ENCODE results near the gene HS2ST1.
"Not testable (repeated sequence)": the region's sequence is repeated elsewhere in the genome, so short reads cannot be mapped to it uniquely, and the experiment has no call there.

HS2ST1 gene

DNA sequence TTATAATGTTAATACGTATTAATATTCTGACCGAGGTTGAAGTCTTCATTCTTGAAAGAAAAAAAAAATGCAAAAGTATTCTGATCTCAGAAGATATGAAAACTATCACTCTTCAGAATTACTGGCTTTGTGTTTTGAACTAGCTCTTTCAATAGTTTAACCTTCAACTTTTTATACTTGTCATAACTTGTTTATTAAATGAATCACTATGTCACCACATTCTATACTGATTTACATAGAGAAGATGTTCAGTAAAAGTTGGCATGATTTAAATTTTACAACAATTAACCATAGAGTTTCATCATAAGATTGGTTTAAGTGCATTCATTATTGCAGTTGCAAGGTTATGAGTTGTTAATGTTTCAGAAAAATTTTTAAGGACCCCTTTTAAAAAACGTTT is 57.3 kb downstream of the HS2ST1 start:
- DNase-seq (ENCODE audit: low read depth): no peak

DNA sequence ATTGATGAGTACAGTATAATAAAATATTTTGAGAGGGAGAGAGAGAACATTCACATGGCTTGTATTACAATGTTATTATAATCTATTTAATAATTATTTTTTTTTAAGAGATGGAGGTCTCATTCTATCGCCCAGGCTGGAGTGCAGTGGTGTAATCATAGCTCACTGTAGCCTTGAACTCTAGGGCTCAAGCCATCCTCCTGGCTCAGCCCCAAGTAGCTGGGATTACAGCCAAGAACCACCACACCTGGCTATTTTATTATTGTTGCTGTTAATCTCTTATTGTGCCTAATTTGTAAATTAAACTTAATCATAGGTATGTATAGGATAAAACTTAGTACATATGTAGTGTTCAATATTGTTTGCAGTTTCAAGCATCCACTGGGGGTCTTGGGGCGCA is 57.8 kb downstream of the HS2ST1 start:
- no peak for DNase-seq (ENCODE audit: low read depth)

DNA sequence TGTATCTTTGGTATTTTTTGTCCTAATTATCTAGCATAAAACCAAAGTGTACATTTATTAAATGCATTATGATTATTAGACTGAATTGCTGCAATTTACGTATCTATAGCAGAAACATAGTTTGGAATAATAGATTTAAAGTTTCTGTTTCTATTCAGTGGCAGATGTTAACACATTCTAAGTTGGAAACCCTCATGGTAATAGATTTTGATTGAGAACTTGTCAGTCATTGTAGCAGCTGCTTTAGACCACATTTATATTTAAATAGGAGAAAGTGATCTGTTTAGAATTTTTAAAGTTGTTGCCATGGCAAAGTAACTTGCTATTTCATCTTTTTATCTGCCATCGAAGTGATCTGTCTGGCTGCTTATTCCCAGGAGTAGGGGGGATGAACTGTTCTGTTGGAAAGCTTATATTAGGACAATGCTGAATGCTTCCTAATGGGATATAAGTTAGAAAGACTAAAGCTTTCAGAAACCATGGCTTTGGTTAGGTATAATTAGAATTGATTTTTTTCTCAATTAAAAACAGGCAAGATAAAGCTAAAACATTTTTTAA is 61.6 kb downstream of the HS2ST1 start:
- no peak for DNase-seq (ENCODE audit: low read depth)

DNA sequence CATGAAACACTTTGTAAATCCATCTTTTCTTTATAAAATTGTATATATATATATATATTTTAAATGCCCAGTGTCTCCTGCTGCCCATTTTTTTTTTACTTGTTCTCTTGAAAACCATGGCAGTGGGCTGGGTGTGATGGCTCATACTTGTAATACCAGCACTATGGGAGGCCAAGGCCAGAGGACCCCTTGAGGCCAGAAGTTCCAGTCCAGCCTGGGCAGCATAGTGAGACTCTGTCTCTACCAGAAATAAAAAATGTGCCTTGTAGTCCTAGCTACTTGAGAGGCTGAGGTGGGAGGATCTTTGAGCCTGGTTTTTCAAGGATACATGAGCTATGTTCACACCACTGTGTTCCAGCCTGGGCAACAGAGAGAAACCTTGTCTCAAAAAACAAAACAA is 62.2 kb downstream of the HS2ST1 start:
- DNase-seq (ENCODE audit: low read depth): no peak

DNA sequence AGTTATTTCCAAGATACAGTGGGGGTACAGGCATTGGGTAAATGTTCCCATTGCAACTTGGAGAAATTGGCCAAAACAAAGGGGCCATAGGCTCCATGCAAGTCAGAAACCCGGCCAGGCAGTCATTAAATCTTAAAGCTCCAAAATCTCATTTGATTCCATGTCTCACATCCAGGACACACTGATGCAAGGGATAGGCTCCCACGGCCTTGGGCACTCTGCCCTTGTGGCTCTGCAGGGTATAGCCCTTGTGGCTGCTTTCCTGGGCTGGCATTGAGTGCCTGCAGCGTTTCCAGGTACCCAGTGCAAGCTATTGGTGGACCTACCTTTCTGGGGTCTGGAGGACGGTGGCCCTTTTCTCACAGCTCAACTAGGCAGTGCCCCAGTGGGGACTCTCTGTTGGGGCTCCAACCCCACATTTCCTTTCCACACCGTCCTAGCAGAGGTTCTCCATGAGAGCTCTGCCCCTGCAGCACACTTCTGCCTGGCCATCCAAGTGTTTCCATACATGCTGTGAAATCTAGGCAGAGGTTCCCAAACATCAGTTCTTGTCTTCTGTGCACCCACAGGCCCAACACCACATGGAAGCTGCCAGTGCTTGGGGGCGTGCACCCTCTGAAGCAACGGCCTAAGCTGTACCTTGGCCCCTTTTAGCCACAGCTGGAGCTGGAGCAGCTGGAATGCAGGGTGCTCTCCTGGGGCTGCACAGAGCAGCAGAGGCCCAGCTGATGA is 67.2 kb downstream of the HS2ST1 start:
- DNase-seq (ENCODE audit: low read depth): no peak

DNA sequence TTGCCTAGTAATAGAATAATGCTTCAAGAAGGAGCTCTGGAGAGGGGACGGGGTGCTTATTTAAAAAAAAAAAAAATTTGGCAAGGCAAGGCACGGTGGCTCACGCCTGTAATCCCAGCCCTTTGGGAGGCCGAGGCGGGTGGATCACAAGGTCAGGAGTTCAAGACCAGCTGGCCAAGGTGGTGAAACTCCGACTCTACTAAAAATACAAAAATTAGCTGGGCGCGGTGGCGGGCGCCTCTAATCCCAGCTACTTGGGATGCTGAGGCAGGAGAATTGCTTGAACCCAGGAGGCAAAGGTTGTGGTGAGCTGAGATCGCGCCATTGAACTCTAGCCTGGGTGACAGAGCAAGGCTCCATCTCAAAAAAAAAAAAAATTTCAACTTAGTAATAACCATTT is 69.2 kb downstream of the HS2ST1 start:
- not testable (repeated sequence) for DNase-seq (ENCODE audit: low read depth)

DNA sequence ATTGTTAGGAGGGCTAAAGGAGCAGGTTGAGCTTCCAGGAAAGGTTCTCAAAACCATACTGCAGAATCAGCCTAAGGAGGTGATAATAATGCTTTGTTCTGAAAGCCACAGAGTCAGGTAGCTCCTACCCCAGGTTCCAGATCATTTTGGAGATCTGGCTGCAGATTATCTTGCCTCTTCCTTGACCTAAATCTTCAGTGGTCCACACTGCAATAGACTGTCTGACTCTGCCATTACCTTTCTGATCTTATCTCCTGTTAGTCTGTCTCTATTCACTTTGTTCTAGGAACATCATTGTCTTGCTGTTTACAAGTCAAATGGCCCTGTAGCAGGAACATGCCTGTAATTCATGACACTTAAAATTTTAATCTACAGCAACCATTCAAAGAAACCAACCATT is 73.0 kb downstream of the HS2ST1 start:
- DNase-seq (ENCODE audit: low read depth): no peak

DNA sequence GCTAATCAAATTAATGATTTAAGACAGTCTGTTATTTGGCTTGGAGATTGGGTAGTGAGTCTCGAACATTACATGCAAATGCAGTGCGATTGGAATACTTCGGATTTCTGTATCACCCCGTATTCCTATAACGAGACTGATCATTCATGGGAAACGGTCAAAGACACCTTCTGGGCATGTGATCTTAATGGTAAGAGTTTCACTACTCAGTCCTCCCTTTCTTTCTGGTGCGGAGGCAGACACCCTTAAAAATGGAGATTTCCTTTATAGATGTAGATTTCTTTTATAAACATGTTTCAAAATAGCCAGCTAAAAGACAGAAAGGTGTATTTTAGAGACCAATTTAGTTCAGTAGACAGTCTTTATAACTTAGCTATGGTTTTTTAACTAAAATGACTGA is 74.4 kb downstream of the HS2ST1 start:
- no peak for DNase-seq (ENCODE audit: low read depth)

DNA sequence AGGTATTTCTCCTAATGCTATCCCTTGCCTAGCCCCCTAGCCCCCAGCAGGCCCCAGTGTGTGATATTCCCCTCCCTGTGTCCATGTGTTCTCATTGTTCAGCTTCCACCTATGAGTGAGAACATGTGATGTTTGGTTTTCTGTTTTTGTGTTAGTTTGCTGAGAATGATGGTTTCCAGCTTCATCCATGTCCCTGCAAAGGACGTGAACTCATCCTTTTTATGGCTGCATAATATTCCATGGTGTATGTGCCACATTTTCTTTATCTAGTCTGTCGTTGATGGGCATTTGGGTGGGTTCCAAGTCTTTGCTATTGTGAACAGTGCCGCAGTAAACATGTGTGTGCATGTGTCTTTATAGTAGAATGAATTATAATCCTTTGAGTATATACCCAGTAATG is 75.3 kb downstream of the HS2ST1 start:
- DNase-seq (ENCODE audit: low read depth): not testable (repeated sequence)

DNA sequence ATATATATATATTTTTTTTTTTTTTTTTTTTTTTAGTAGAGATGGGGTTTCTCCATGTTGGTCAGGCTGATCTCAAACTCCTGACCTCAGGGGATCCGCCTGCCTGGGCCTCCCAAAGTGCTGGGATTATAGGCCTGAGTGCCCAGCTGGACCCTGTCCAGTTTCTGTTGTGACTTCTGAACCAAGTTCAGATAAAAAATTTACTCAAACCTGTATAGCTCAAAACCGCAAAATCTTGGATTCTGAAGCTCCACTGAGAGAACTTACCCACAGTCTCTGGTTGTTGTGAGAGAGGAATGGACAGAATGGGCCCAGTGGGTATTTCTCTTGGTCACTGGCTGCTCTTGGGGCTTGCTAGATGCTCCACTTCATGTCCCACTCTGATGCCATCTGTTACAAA is 76.4 kb downstream of the HS2ST1 start:
- DNase-seq (ENCODE audit: low read depth): no peak

DNA sequence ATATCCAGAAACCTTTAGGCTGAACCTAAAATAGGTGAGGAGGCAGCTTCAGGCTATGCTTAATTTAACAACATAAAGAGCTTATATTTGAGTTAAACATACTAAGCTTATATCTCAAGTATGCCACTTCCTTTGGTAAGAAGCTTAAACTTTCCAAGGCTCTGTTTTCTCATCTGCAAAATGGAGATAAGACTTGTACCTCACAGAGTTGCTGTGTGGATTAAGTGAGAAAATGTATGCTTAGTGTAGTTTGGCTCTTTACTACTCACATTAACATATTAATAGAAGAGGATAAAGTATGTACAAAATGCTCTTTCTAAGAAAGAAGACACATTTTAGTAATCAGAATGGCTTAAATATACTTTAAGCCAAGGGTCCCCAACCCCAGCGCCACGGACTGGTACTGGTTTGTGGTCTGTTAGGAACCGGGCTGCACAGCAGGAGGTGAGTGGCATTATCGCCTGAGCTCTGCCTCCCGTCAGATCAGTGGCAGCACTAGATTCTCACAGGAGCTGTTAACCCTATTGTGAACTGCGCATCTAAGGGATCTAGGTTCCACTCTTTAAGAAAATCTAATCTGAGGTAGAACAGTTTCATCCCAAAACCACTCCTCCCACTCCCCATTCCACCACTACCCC is 77.2 kb downstream of the HS2ST1 start:
- no peak for DNase-seq (ENCODE audit: low read depth)

DNA sequence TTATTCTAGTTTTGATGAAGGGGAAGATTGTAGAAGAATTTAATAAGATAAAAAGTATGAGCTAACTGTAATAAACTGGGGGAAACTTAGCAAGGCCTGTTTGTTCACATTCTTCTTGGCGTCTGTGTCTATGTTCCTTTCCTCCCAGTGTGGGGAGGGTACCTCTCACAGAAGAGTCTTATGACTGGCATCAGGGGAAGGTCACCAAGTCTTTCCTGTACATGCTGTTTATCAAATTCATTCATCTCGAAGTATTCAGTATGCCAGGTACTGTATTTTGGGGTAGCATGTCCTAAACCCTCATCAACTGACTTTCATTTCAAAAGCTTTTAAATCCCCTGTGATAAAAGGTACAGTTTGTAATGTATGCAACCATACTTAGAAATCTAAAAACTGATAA is 78.4 kb downstream of the HS2ST1 start:
- no peak for DNase-seq (ENCODE audit: low read depth)

DNA sequence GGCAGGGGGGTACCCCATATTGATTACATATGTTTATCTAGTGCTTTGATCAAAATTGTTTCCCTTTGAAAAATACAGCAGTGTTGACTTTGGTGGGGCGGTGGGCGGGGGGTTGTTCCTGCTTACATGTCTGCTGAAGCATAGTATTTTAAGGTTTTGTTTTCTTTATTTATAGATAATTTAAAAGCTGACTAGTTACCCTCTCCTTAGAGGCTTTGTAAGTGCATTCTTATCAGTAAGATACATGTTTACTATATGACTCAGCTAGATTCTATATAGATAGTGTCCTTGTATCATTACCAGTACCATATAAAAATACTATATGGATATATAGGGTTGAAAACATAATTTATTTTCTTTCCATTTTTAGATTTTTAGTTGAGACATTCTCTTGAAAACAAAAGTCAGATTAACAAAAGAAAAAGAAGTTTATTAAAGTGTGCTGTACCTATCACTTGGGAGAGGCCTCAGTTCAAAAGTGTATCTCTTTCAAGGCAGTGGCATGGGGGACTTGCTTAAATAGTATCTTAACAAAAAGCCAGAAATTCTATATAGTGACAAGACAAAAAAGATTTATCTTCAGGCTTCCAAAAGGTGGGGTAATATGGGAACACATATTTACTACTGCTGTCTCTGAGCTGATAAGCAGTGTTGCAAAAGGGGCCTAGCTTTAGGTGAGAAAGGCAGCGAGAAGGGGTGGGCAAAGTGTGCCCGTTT is 79.0 kb downstream of the HS2ST1 start:
- no peak for DNase-seq (ENCODE audit: low read depth)

DNA sequence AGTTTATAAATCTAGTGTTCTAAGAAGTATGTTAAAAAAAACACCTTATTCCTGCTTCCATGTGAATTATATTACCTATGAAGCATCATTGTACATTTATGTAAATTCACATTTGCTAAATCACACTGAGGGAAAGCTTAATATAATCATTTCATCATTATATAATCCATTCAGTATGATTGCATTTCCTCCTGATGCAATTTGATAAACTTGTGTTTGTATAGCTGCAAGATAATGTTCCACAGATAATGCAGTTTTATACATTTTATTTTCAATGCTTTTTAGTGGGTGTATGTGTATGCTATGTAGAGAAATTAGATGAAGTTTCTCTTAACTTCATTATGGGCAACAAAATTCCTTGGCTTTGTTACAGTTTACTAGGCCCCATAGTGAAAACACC is 79.6 kb downstream of the HS2ST1 start:
- DNase-seq (ENCODE audit: low read depth): no peak

DNA sequence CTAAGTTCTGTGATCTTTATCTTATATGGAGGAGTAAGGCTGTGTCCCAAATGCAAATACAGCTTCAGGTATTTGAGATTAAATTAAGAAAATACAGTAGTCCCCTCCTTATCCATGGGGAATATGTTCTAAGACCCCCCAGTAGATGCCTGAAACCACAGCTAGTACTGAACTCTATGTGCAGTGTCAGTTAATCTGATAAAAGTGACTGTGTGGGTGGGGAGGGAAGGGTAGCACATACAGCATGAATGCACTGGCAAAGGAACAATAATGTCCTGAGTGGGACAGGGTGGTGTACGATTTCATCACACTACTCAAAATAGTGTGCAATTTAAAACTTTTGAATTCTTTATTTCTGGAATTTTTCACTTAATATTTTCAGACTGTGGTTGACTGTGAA is 83.1 kb downstream of the HS2ST1 start:
- no peak for DNase-seq (ENCODE audit: low read depth)

DNA sequence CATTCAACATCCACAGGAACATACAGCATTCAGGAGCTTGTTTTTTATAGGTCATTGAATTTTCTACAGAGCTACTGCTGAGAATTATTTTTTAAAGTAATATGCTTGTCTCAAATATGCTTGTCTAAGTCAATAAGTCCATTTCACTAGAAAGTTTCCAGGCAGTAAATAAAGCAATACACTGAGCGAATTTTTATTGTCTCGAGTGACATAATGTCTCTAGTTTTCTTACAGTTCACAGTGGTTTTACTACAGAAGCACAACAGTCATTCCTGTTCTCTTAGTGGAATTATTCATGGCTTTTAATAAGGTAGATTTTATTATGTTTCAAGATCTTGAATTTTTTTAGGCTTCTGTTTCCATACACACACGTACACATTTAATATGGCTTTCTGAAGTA is 83.8 kb downstream of the HS2ST1 start:
- no peak for DNase-seq (ENCODE audit: low read depth)

DNA sequence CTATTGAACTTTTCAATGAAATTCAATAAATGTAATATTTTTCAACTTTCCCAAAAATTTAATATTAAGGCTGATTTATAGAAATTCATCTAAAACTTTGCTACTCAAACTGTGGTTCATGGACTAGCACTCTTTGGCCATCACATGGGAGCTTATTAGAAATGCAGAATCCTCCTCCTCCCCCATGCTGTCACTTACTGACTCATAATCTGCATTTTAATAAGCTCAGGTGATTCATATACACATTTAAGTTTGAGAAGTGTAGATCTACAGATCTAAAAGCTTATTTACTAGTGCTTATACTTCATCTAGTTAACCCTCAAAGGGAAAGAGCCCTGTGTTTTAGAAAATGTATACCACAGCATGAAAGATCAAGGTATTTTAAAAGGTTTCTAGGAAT is 84.3 kb downstream of the HS2ST1 start:
- no peak for DNase-seq (ENCODE audit: low read depth)

DNA sequence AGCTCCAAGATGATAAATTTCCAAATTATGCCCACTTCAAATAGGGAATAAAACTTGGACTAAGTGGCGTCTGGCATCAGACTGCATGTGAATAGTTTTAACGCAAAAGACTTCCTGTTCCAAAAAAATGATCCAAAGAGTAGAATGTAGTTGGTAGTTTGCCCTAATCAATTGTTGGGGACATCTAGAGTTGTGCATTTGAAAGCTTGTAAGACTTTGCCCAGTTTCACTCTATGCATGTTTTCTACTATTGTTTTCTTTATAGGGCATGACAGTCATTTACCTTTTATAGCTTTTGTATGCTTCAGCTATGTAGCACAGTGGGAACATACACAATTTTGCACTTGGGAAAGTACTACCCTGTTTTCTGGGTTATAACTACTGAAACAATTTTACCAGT is 86.0 kb downstream of the HS2ST1 start:
- DNase-seq (ENCODE audit: low read depth): no peak

DNA sequence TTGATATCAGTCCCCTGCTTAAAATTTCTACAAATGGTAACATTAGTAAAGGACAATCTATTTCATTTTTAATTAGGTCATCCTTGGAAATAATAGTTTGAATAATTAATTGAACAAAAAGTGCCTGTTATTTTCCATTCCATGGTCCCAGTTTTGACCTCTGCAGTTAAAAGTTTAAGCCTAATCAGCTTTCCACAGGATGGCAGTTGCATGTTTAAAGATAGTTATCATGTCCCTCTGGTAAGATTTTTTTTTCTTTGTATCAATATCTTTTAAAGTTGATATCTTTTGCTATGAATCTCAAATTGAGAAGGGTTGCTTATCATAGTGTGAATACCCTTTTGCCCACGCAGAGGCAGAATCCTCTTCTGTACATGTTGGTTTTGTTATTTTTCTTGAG is 90.4 kb downstream of the HS2ST1 start:
- DNase-seq (ENCODE audit: low read depth): no peak

DNA sequence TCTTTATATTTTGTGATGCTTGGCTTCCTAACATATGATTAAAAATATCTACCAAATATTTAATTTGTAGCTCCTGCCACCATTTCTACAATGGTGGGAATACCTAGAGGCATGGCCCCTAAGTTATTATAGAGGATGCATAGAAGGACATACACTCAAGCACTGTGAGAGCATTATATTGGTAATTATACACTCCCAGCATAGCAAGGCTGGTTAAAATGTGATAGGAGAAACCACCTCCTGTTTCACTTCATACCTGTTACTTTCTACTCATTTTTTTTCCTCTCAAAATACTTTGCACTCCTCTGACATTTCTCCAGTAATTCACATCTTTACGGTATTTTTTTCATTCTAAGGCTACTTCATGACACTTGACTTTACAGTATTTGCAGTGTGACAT is 92.9 kb downstream of the HS2ST1 start:
- no peak for DNase-seq (ENCODE audit: low read depth)

DNA sequence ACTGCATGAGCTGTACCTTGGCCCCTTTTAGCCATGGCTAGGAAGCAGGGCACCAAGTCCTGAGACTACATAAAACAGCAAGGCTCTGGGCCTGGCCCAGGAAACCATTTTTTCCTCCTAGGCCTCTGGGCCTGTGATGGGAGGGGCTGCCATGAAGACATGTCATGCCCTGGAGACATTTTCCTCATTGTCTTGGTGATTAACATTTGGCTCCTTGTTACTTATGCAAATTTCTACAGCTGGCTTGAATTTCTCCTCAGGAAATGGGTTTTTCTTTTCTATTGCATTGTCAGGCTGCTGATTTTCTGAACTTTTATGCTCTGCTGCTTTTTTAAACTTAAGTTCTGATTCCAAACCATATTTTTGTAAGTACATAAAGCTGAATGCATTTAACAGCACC is 99.0 kb downstream of the HS2ST1 start:
- not testable (repeated sequence) for DNase-seq (ENCODE audit: low read depth)

DNA sequence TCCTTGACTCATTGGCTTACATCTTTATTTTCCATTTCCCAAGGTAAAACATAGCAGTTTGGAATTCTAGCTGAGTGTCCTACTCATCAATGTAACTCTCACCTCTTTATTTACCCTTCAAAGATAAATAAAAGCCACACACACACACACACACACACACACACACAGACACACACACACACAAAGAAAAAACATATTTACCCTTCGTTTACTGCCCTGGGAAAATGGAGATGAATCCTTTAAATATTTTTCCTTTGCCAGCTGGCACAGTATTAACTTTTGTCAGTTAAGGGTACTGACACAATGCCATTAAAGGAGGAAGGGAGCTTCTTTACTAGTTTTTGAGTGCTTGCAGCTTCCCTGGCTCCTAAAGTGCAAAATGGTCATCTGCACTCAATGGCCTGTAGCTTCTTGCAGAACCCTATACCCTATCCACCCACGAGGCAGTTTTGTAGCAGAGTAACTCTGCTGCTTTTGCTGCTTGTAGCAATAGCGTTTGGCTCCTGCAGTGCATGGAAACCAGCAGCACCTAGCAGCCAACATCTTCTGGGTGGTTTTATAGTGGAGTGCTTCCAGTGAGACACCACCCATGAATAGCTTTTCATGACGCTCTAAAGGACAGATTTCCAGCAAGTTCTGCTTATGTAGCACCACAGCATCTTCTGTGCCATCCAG is 103.7 kb downstream of the HS2ST1 start:
- no peak for DNase-seq (ENCODE audit: low read depth)

DNA sequence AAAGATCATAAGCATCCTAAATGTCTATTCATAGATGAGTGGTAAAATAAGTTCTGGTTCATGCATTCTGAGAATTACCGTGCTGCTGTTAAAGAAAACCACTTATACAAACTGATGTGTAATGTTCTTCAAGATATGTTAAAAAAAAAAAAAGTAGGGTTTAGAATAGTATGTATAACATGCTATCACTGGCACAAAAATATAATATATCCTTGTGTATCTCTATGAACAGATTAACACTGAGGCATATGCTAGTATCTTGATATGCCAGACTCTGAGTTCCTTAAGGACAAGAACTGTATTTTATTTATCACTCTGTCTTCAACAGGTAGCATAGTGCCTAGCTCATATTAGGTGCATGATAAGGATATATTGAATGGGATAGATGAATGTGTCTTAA is 108.9 kb downstream of the HS2ST1 start:
- DNase-seq (ENCODE audit: low read depth): no peak

Data from fibroblast of the conjunctiva (primary cell).